HG03175 (cell line): Measurements from ENCODE around the gene GCSAML.
"Not testable (repeated sequence)": the region's sequence is repeated elsewhere in the genome, so short reads cannot be mapped to it uniquely, and the experiment has no call there.

ENCODE experiments used
- ATAC-seq: cut with Tn5 transposase; IDR thresholded peaks from one replicate; pipeline ENCODE4 v1.9.1; 2021; ENCODE audit warnings: mild to moderate bottlenecking, moderate library complexity; ENCODE audit not compliant: unreplicated experiment

GCSAML gene

GRCh38 chr1:247548769-247549182 is at the start of gene GCSAML:
GCSAML (plus strand) TSS chr1:247549134; CDS start chr1:247549192, 58 bp downstream.
- ATAC-seq = no peak

GRCh38 chr1:247500865-247501264 is 48.1 kb upstream of the GCSAML start:
- ATAC-seq = no peak

- no peak for ATAC-seq
These were observed 42.1 kb upstream of the GCSAML start for GRCh38 chr1:247506831-247507230.

GRCh38 chr1:247517795-247518612 is 30.9 kb upstream of the GCSAML start:
- ATAC-seq = no peak

GRCh38 chr1:247518613-247518891 is 30.4 kb upstream of the GCSAML start:
- no peak for ATAC-seq

- not testable (repeated sequence) for ATAC-seq
These were observed 27.0 kb upstream of the GCSAML start for GRCh38 chr1:247521886-247522285.

- no peak for ATAC-seq
These were observed 20.0 kb upstream of the GCSAML start for GRCh38 chr1:247528812-247529474.

- no peak for ATAC-seq
These were observed 19.1 kb upstream of the GCSAML start for GRCh38 chr1:247529771-247530355.

GRCh38 chr1:247530785-247531184 is 18.1 kb upstream of the GCSAML start:
- no peak for ATAC-seq

GRCh38 chr1:247531937-247532336 is 17.0 kb upstream of the GCSAML start:
- ATAC-seq = no peak

- ATAC-seq = no peak
These were observed 13.5 kb upstream of the GCSAML start for GRCh38 chr1:247535402-247535801.

GRCh38 chr1:247536340-247536739 is 12.6 kb upstream of the GCSAML start, which contains the start of gene OR2C3:
OR2C3 (minus strand) TSS chr1:247536440; CDS start chr1:247532511, 3,929 bp downstream.
- no peak for ATAC-seq

- ATAC-seq = no peak
These were observed 10.4 kb upstream of the GCSAML start for GRCh38 chr1:247538561-247538960.

- no peak for ATAC-seq
These were observed 9.7 kb upstream of the GCSAML start for GRCh38 chr1:247539215-247539614.

GRCh38 chr1:247540581-247540980 is 8.4 kb upstream of the GCSAML start:
- ATAC-seq = no peak

GRCh38 chr1:247542811-247543210 is 6.1 kb upstream of the GCSAML start:
- ATAC-seq = no peak

GRCh38 chr1:247548092-247548491 is 842 bp upstream of the GCSAML start:
- ATAC-seq = no peak

- ATAC-seq = no peak
These were observed 2.8 kb downstream of the GCSAML start for GRCh38 chr1:247551721-247552120.

- no peak for ATAC-seq
These were observed 3.3 kb downstream of the GCSAML start for GRCh38 chr1:247552231-247552630.

- ATAC-seq = no peak
These were observed 9.2 kb downstream of the GCSAML start for GRCh38 chr1:247557926-247558674.

GRCh38 chr1:247561711-247562110 is 12.8 kb downstream of the GCSAML start:
- no peak for ATAC-seq
